ENCODE results near the gene R3HDM4. TPM values are rescaled to one million over a fixed set of nuclear protein-coding genes. Genes with fewer than 3 reads are reported as not detected.
A peak's percentile ranks its signal among the peaks of the same experiment; 100 is the strongest.
"Not testable (repeated sequence)": the region's sequence is repeated elsewhere in the genome, so short reads cannot be mapped to it uniquely, and the experiment has no call there.

The R3HDM4 gene
- total and polyA plus RNA-seq, 11 donors: 17.1 to 47.1 (median 24.2) TPM

- peak within 1 kb of the TSS; percentile 83 to 98 (median 93) for H3K27ac ChIP-seq
- H3K4me1 ChIP-seq: peaks cover 0 to 16% (median 6%) of the 10 kb centered on the region in 12 donors
- intact Hi-C loops (cut with DNase I): loop anchor here in 1 of 10 donors (2.0 kb wide), 1 partner anchor 28 kb away; no protein-coding TSS in a partner anchor
- no peaks in the 10 kb centered on the region for H3K9me3 ChIP-seq
- ATAC-seq (peak; percentile 95 to 99 (median 97)), DNase-seq (peak; percentile 91 to 95 (median 93))
- H3K36me3 ChIP-seq: peaks cover 0 to 38% (median 18%) of the 10 kb centered on the region in 9 donors
- TF ChIP-seq CTCF (IDR thresholded peaks at IDR 0.05): no peak
- TF ChIP-seq POLR2A (IDR thresholded peaks at IDR 0.05): peak in 1 of 2 donors; percentile 70
- no peaks in the 10 kb centered on the region for H3K27me3 ChIP-seq
- H3K4me3 ChIP-seq: peak within 1 kb of the TSS; percentile 50 to 95 (median 88)
- WGBS, 4 donors: 1% methylated on average over 37 to 69 of the region's 69 CpGs
These were observed 19.9 kb downstream of the R3HDM4 start, which contains the start of the genes MED16 and RNU6-9 for GRCh38 chr19:892894-893689. Gene MED16 (minus strand): TSS chr19:893187. CDS start chr19:891131, 2,056 bp downstream. Gene RNU6-9 (plus strand): TSS chr19:893484.

- H3K4me3 ChIP-seq: peak overlapping the region; percentile 50 to 95 (median 88)
- ATAC-seq (peak in 1 of 4 donors; percentile 2), DNase-seq (no peak)
- H3K27ac ChIP-seq: peak overlapping the region; percentile 83 to 98 (median 93)
- TF ChIP-seq POLR2A (IDR thresholded peaks at IDR 0.05) (no peak), CTCF (IDR thresholded peaks at IDR 0.05) (no peak)
- H3K27me3 ChIP-seq: no peaks in the 10 kb centered on the region
- peaks cover 0 to 40% (median 20%) of the 10 kb centered on the region in 9 donors for H3K36me3 ChIP-seq
- WGBS, 4 donors: 5 to 6% (median 5%) methylated on average over 21 to 27 of the region's 27 CpGs
- intact Hi-C loops (cut with DNase I): loop anchor here in 1 of 10 donors (2.0 kb wide), 1 partner anchor 28 kb away; no protein-coding TSS in a partner anchor
- H3K4me1 ChIP-seq: peaks cover 0 to 16% (median 6%) of the 10 kb centered on the region in 12 donors
- H3K9me3 ChIP-seq: no peaks in the 10 kb centered on the region
These were observed 20.7 kb downstream of the R3HDM4 start for GRCh38 chr19:892243-892893.

DNA sequence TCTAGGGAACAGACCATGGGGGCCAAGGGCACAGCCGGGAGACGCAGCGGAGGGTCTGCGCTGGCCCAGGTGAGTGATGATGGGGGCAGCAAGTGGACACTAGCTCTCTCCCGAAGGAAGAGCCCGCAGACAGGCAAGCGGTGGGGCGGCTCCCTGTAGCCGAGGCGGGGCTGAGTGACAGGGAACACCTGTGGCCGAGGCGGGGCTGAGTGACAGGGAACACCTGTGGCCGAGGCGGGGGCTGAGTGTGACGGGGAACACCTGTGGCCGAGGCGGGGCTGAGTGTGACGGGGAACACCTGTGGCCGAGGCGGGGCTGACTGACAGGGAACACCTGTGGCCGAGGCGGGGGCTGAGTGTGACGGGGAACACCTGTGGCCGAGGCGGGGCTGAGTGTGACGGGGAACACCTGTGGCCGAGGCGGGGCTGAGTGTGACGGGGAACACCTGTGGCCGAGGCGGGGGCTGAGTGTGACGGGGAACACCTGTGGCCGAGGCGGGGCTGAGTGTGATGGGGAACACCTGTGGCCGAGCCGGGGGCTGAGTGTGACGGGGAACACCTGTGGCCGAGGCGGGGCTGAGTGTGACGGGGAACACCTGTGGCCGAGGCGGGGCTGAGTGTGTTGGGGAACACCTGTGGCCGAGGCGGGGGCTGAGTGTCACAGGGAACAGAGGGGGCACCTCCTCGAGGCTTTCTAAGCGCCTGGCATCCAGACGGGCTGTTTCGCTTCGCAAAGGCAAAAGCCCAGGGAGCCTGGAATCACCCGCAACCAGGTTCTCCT, 21.4 kb downstream of the R3HDM4 start:
- H3K27me3 ChIP-seq, DNase-seq, ATAC-seq, H3K9me3 ChIP-seq: not testable (repeated sequence)
- Histone ChIP-seq H3K36me3 (peaks cover 0 to 42% (median 22%) of the 10 kb centered on the region in 9 donors), H3K4me3 (peak overlapping the region in 11 of 12 donors; percentile 60 to 95 (median 88)), H3K27ac (peak overlapping the region in 5 of 12 donors; percentile 92 to 98 (median 96)), H3K4me1 (peaks cover 0 to 16% (median 6%) of the 10 kb centered on the region in 12 donors)
- intact Hi-C loops (cut with DNase I): loop anchor here in 1 of 10 donors (2.0 kb wide), 1 partner anchor 29 kb away; no protein-coding TSS in a partner anchor
- WGBS, 4 donors: 72 to 82% (median 79%) methylated on average over 35 to 50 of the region's 50 CpGs

DNA sequence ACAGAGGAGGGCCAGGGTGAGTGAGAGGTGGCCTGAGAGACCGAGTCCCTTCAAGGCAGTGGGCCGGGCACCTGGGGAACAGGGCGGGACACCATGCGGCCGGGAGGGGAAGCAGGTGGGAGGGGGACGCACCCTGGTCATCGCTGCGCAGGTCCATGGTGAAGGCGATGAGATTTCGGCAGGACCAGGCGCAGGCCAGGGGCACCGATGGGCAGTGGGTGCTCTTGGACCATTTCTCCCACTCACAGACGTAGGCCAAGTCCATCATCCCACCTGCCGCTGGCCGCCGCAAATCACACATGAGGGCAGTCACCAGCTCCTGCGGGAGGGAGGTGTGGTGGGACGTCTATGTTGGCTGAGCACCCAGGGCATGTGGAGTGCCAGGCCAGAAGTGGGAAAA, 22.2 kb downstream of the R3HDM4 start:
- intact Hi-C loops (cut with DNase I): no loop called here
- Histone ChIP-seq H3K27me3 (no peaks in the 10 kb centered on the region), H3K4me1 (peaks cover 0 to 16% (median 6%) of the 10 kb centered on the region in 12 donors), H3K4me3 (no peak overlapping the region), H3K27ac (no peak overlapping the region), H3K36me3 (peaks cover 0 to 48% (median 30%) of the 10 kb centered on the region in 9 donors), H3K9me3 (no peaks in the 10 kb centered on the region)
- 88 to 92% (median 89%) methylated on average over 17 to 18 of the region's 18 CpGs for WGBS, 4 donors
- no peak for TF ChIP-seq CTCF (IDR thresholded peaks at IDR 0.05)
- TF ChIP-seq POLR2A (IDR thresholded peaks at IDR 0.05): no peak
- ATAC-seq: no peak
- DNase-seq: no peak

Measured in heart left ventricle (tissue), 16 donors.